Mucosa of descending colon (tissue), 3 donors: ENCODE results near the gene ODAM. TPM values are rescaled to one million over a fixed set of nuclear protein-coding genes. Genes with fewer than 3 reads are reported as not detected.

Experiments
- ATAC-seq: fragments of 200-7000 bp; cut with Tn5 transposase; one replicate; pipeline ENCODE4 v1.9.1; 2020; ENCODE audit warnings: mild to moderate bottlenecking, moderate library complexity
- DNase-seq, 3 donors: peaks; one replicate each; pipeline ENCODE4 v3.0.0-alpha.2; 2020
- H3K36me3 ChIP-seq: fragments of 200-600 bp; one replicate; pipeline ENCODE4 v1.8.0; 2021; ENCODE audit warnings: low read depth, mild to moderate bottlenecking
- H3K4me1 ChIP-seq: fragments of 200-600 bp; one replicate; pipeline ENCODE4 v1.8.0; 2021; ENCODE audit warnings: low read depth, mild to moderate bottlenecking
- H3K4me3 ChIP-seq: fragments of 200-600 bp; one replicate; pipeline ENCODE4 v1.8.0; 2021; ENCODE audit warnings: mild to moderate bottlenecking
- H3K9me3 ChIP-seq: fragments of 200-600 bp; one replicate; pipeline ENCODE4 v1.8.0; 2021; ENCODE audit warnings: mild to moderate bottlenecking
- intact Hi-C, 2 donors: fragments of 100-400 bp; cut with DNase I in 1 of 2; cut with micrococcal nuclease in 1 of 2; formaldehyde crosslinking; loops; one replicate each; pipeline versions ENCODE4 v1.11.0 to v1.11.1; 2022; cut with DNase I, micrococcal nuclease
- total RNA-seq, 3 donors: library from RNA; stranded (reverse); fragmentation: NEBNext Ultra II Directional in 2 of 3; extraction: Animal tissue kit (Norgen Biotek cat#: 25700) in 2 of 3; gene quantifications; one replicate each; pipeline versions ENCODE4 v1.2.1 to v1.2.4, GENCODE V29; 2021 to 2023
- TF ChIP-seq, protein P1 (sequence below): fragments of 200-600 bp; IDR thresholded peaks from one replicate; pipeline ENCODE4 v1.8.0; 2022; ENCODE audit warnings: antibody characterized with exemption, mild to moderate bottlenecking
- donor health status: DM: no; HTN: no; CAD: no; lungs with moderate emphysema.
- donor health status: DM: no; HTN: no; CAD: no.
- donor health status: DM: no; HTN: yes; CAD: no.

ODAM gene
- total RNA-seq, 3 donors from 2014 or later, result 5.8 TPM; not detected in 2

DNA sequence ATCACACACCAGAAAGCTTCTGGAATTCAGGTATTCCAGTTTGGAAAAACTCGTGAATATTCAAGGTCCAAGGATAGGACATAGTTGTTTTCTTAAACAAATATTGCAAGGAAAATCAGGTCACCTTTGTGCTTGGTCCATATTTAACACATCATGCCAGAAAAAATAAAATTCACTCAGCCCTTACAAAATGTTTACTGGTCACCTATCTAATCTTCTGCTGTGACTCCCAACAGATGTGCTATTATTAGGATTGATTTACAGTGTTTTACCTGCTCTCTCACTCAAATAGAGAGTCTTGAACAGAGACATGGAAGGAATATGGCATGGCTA lies 56.4 kb downstream of the ODAM start:
- Histone ChIP-seq H3K4me3 (no peak overlapping the region), H3K36me3 (no peaks in the 10 kb centered on the region), H3K9me3 (no peaks in the 10 kb centered on the region), H3K4me1 (no peaks in the 10 kb centered on the region)
- ATAC-seq (no peak), DNase-seq (no peak)
- TF ChIP-seq, protein P1, sequence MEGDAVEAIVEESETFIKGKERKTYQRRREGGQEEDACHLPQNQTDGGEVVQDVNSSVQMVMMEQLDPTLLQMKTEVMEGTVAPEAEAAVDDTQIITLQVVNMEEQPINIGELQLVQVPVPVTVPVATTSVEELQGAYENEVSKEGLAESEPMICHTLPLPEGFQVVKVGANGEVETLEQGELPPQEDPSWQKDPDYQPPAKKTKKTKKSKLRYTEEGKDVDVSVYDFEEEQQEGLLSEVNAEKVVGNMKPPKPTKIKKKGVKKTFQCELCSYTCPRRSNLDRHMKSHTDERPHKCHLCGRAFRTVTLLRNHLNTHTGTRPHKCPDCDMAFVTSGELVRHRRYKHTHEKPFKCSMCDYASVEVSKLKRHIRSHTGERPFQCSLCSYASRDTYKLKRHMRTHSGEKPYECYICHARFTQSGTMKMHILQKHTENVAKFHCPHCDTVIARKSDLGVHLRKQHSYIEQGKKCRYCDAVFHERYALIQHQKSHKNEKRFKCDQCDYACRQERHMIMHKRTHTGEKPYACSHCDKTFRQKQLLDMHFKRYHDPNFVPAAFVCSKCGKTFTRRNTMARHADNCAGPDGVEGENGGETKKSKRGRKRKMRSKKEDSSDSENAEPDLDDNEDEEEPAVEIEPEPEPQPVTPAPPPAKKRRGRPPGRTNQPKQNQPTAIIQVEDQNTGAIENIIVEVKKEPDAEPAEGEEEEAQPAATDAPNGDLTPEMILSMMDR, result no peak
- intact Hi-C loops, result no loop called here

Other genes starting within 250 kb of the ODAM start
- gene CSN2, start 230.0 kb upstream of the ODAM start, total RNA-seq, result not detected
- not detected for gene STATH, start 199.8 kb upstream of the ODAM start, total RNA-seq
- gene HTN3, start 167.3 kb upstream of the ODAM start, total RNA-seq, result not detected
- not detected for gene HTN1, start 145.3 kb upstream of the ODAM start, total RNA-seq
- gene PRR27, start 41.5 kb upstream of the ODAM start, total RNA-seq, result not detected
- gene FDCSP, start 30.4 kb downstream of the ODAM start, total RNA-seq, result not detected
- gene CSN3, start 46.9 kb downstream of the ODAM start, total RNA-seq, result not detected
- gene CABS1, start 139.3 kb downstream of the ODAM start, total RNA-seq, result not detected
- gene SMR3A, start 165.0 kb downstream of the ODAM start, total RNA-seq, result not detected
- gene SMR3B, start 187.4 kb downstream of the ODAM start, total RNA-seq, result not detected
- not detected for gene OPRPN, start 202.2 kb downstream of the ODAM start, total RNA-seq